GM19455 (cell line): ENCODE results near the gene NFATC2.

Experiments used
- ATAC-seq: cut with Tn5 transposase; IDR thresholded peaks from one replicate; pipeline ENCODE4 v1.9.1; 2021; ENCODE audit not compliant: unreplicated experiment

The NFATC2 gene

DNA sequence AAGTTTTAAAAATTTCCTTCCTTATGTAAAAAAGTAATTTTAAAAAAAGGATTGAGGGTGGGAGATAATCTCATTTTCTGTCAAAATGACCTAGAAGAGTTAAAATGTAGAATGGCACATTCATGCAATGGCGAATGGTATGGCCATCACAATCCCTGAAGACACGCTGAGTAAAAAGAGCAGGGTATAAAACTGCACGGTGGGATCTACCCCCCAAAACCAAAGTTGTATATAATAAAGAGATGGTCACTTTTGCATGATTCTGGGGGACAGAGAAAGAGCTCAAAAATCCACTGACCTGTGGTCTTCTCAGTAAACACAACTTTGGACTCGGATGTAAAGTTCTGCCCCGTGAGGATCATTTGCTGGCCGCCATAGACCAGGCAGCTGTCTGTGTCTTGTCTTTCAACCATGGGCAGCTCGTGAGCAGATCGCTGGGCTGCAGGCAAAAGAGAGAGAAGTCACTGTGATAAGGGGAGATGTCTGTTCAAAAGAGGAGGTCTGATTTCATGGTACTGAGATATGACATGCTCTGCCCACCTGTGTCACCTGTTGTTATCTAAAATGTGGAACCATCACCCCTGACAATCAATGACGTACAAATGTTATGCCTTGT, 88.2 kb downstream of the NFATC2 start:
- ATAC-seq: no peak

GRCh38 chr20:51452734-51453365, 89.7 kb downstream of the NFATC2 start:
- ATAC-seq: no peak

- ATAC-seq: no peak
Measured at GRCh38 chr20:51452091-51452613, 90.4 kb downstream of the NFATC2 start.

DNA sequence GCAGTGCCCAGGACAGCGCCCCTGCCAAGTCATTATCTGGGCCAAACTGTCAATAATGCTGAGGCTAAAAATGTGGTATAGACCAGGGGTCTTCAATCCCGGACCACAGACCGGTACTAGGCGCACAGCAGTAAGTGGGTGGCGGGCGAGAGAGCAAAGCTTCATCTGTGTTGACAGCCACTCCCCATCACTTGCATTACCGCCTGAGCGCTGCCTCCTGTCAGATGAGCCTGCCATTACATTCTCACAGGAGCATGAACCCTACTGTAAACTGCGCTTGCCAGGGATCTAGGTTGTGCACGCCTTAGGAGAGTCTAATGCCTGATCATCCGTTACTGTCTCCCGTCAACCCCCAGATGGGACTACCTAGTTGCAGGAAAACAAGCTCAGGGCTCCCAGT, 91.0 kb downstream of the NFATC2 start:
- no peak for ATAC-seq

DNA sequence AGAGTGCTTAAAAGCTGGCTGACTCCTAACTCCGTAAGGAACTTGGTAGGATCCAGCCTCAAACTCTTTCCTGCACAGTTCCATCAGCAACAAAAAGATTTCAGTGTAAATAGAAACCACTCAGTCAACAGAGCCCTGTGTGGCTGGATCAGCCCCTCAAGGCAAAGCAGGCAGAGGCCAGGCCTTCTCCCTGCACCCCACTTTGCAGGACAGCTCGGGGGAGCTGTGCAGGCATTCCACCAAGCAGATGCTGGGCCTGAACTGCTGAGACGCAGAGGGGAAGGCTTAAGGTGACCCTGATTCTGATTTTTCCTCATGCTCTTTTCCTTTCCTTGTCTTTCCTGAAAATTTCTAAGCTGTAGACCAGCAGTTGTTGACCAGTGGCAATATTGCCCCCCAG, 91.5 kb downstream of the NFATC2 start:
- ATAC-seq: no peak

- no peak for ATAC-seq
Measured at GRCh38 chr20:51450221-51450712, 92.3 kb downstream of the NFATC2 start.

DNA sequence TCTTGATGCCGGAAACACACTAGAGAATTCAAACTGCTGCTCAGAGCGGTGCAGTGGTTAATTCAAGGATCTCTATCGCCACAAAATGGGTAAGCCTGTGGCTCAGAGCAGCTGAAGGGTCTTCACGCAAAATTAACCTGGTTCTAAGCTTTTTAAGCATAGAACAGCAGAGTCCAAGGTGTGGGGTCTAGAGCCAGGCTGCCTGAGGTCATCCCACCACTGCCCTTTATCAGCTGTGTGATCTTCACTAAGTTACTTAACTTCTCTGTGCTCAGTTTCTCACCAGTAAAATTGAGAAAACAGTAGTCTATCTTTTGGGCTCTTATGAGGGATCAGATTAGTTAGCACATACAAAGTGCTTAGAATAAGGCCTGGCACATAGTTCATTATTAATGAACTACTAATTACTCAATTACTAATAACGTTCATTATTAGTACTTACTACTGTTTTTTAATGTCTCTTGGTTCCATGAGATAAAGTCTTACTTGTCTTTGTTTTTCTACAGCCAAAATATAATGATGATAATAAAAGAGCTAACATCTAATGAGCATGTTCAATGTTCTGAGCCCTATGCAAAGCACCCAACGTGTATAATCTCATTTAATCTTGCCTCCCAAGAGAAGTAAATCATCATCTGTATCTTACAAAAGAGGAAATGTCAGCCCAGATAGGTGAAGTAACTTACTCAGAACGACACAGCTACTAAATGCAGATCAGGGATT, 92.9 kb downstream of the NFATC2 start:
- ATAC-seq: no peak

GRCh38 chr20:51447765-51448148, 94.8 kb downstream of the NFATC2 start:
- ATAC-seq: no peak

GRCh38 chr20:51447097-51447764, 95.3 kb downstream of the NFATC2 start:
- ATAC-seq: no peak

DNA sequence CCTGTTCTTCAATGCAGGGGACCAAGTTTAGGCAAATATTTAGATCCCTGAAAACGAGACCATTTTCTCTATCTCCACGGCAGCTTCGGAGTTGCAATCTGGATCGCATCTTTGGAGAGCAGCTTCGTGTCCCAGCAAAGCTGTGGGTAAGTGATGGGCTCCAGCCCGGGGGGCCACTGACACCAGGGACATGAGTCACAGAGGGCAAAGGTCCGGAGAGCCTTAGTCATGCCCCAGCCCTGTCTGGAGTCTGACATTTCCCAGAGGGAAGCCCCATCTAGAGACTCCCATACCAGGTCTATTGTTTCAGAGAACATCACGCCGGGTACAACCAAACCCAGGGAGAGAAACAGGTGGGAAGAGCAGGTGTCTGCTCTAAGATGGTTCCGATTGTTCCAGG, 95.9 kb downstream of the NFATC2 start:
- no peak for ATAC-seq

GRCh38 chr20:51446230-51446629, 96.3 kb downstream of the NFATC2 start:
- no peak for ATAC-seq

DNA sequence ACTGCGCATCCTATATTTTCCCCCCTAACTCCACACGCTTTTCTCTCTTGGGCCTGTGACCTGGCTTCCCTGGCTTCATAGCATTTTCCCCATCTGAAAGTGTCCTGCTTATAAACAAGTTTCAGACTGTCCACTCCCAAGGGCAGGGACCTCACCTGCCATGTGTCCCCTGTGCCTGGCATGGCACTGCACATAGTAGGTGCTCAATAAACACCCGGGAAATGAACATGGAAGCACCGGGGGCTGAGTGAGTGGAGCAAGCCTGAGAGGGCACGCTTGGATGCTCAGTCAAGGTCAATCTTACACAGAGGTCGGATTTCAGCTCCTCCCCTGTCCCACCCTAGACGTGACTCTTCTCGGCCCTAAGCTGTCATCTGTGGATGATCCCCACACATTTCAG, 96.9 kb downstream of the NFATC2 start:
- no peak for ATAC-seq

- no peak for ATAC-seq
Measured at GRCh38 chr20:51444922-51445438, 97.5 kb downstream of the NFATC2 start.

DNA sequence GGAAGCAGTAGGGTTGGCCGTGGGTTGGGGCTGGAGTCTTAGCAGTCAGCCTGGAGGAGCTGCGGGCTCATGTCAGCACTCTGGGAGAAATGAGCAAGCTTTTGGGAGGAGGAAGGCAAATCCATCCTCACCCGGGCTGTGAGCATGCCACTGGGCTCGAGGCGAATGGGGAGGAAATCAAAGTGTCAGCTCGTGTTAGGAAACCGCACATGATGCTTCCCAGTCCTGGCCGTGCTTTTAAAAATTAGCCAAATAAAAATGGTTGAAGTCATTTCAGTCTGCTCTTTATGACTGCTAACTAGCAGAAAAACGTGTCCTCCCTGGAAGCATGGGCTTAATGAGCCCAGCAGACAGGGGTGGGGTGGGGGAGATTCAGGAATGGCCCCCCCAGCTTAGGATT, 98.1 kb downstream of the NFATC2 start:
- no peak for ATAC-seq

GRCh38 chr20:51442602-51443001, 99.9 kb downstream of the NFATC2 start:
- no peak for ATAC-seq

GRCh38 chr20:51440589-51440988, 101.9 kb downstream of the NFATC2 start:
- ATAC-seq: no peak

- ATAC-seq: no peak
Measured at GRCh38 chr20:51439160-51439689, 103.3 kb downstream of the NFATC2 start.

GRCh38 chr20:51438136-51438535, 104.4 kb downstream of the NFATC2 start:
- ATAC-seq: no peak

DNA sequence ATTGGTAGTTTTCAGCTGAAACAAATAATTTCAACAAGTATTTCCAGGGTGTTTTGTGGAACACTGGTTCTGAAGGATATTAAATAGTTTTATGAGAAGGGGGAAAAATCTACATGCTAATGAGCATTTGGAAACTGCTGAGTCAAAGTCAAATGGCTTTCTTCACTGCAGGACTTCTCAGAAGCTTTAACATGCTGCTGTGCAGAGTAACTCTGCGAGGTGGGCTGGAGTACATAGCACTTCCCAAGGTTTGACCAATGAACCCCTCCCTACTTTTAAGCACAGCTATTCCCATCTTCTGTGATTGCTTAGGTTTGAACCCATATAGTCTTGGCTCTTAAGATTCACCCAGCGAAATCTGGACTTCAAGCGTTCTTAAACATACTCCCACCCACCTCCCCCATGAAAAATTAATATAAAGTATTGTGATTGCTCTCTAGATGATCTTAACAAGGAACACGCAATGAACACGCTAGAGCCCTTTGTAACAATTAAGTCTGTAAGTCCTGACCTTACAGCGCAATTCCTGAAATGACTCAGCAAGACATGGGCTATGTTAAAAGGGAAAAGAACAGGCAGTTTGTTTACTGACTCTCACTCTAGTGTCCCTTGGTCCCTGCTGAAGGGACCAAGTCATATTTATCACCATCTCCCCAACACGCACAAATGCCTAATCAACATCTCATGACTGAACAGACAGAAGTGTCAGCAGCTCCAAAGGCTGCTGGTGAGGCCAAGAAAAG, 105.2 kb downstream of the NFATC2 start:
- ATAC-seq: no peak

- ATAC-seq: no peak
Measured at GRCh38 chr20:51434580-51435247, 107.8 kb downstream of the NFATC2 start.
